Measurements from ENCODE around the gene DDAH2.

Gene DDAH2

DNA sequence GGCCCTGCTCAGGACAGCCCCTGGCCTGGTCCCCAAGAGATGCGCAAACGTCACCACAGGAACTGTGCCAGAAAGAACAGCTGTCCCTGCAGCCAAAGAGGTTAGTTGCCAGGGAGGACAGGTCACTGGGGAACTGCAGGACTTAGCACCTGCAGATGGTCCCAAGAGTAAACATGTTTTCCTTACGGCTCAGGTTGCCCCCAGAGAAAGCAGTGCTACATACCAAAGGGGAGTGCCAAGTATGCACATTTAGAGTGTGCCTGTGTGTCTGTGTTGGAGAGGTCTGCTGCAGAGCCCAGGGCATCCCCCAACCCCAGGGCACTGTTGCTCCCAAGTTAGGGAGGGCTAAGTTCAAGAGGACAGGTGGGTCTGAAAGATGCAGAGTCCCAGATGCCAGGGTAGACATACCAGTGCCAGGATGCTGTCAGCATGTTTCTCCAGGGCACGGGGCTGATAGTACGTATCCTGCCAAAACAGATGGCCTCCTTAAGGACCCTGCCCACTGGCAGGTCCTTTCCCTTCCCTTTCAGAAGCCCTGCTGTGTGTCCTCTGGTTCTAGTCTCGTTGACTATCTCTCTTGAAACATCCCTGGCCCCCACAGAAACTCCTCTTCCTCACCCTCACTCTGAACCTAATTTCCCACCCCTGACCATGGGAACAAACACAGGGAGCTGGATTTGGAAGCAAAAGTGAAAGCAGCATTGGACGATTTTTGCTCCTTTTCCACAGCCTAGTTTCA is 27.3 kb downstream of the DDAH2 start:
- POLR2A ChIA-PET: interaction anchor here (0.5 to 2.9 kb wide), 10 partner anchors 9 to 268 kb away, joined by 3 to 43 read pairs (median 6); partner anchors contain the start of genes C6orf47, CLIC1, DDAH2 and LSM2
- CTCF ChIA-PET: no interaction called here
- DNase-seq (ENCODE audit: extremely low spot score): no peak
- no peak for TF ChIP-seq FOXK2 (IDR thresholded peaks at IDR 0.05)

- POLR2A ChIA-PET: interaction anchor here (0.5 kb wide), 1 partner anchor 70 kb away, joined by 4 read pairs; no protein-coding TSS in a partner anchor
- TF ChIP-seq TARDBP (IDR thresholded peaks at IDR 0.05) (no peak), NFRKB (IDR thresholded peaks at IDR 0.05) (no peak), PKNOX1 (IDR thresholded peaks at IDR 0.05) (no peak), CTBP1 (IDR thresholded peaks at IDR 0.05; ENCODE audit: borderline replicate concordance) (no peak), HDGF (IDR thresholded peaks at IDR 0.05; ENCODE audit: borderline replicate concordance) (no peak), BHLHE40 (IDR thresholded peaks at IDR 0.05; ENCODE audit: borderline replicate concordance) (no peak), ARNT (IDR thresholded peaks at IDR 0.05) (no peak), SP1 (IDR thresholded peaks at IDR 0.05) (no peak), ELF4 (IDR thresholded peaks at IDR 0.05) (no peak), FOXM1 (IDR thresholded peaks at IDR 0.05; ENCODE audit: borderline replicate concordance) (no peak), L3MBTL2 (conservative IDR thresholded peaks at IDR 0.05) (no peak), LEF1 (IDR thresholded peaks at IDR 0.05; ENCODE audit: borderline replicate concordance) (no peak), FOXA1 (IDR thresholded peaks at IDR 0.05) (no peak)
- DNase-seq (ENCODE audit: extremely low spot score): no peak
- CTCF ChIA-PET: no interaction called here
These were observed 28.2 kb downstream of the DDAH2 start for GRCh38 chr6:31700740-31701401.

GRCh38 chr6:31697555-31697954 is 31.5 kb downstream of the DDAH2 start:
- no peak for DNase-seq (ENCODE audit: extremely low spot score)
- POLR2A ChIA-PET: no interaction called here
- CTCF ChIA-PET: no interaction called here
- TF ChIP-seq FOXM1 (IDR thresholded peaks at IDR 0.05; ENCODE audit: borderline replicate concordance): no peak
- TF ChIP-seq ZNF384 (IDR thresholded peaks at IDR 0.05): no peak
- no peak for TF ChIP-seq NFRKB (IDR thresholded peaks at IDR 0.05)
- no peak for TF ChIP-seq SP1 (IDR thresholded peaks at IDR 0.05)
- no peak for TF ChIP-seq PKNOX1 (IDR thresholded peaks at IDR 0.05)
- no peak for TF ChIP-seq BHLHE40 (IDR thresholded peaks at IDR 0.05; ENCODE audit: borderline replicate concordance)
- TF ChIP-seq FOXA1 (IDR thresholded peaks at IDR 0.05): no peak
- no peak for TF ChIP-seq TARDBP (IDR thresholded peaks at IDR 0.05)
- no peak for TF ChIP-seq SUZ12 (IDR thresholded peaks at IDR 0.05)
- no peak for TF ChIP-seq LEF1 (IDR thresholded peaks at IDR 0.05; ENCODE audit: borderline replicate concordance)
- no peak for TF ChIP-seq FOXK2 (IDR thresholded peaks at IDR 0.05)
- TF ChIP-seq HDGF (IDR thresholded peaks at IDR 0.05; ENCODE audit: borderline replicate concordance): no peak
- no peak for TF ChIP-seq L3MBTL2 (conservative IDR thresholded peaks at IDR 0.05)

GRCh38 chr6:31693535-31693934 is 35.6 kb downstream of the DDAH2 start:
- CTCF ChIA-PET: no interaction called here
- TF ChIP-seq ARNT (IDR thresholded peaks at IDR 0.05) (no peak), FOXM1 (IDR thresholded peaks at IDR 0.05; ENCODE audit: borderline replicate concordance) (no peak), NFRKB (IDR thresholded peaks at IDR 0.05) (no peak), PKNOX1 (IDR thresholded peaks at IDR 0.05) (no peak), FOXA1 (IDR thresholded peaks at IDR 0.05) (no peak), SUZ12 (IDR thresholded peaks at IDR 0.05) (no peak), L3MBTL2 (conservative IDR thresholded peaks at IDR 0.05) (no peak), SP1 (IDR thresholded peaks at IDR 0.05) (no peak), BHLHE40 (IDR thresholded peaks at IDR 0.05; ENCODE audit: borderline replicate concordance) (no peak), FOXK2 (IDR thresholded peaks at IDR 0.05) (no peak), LEF1 (IDR thresholded peaks at IDR 0.05; ENCODE audit: borderline replicate concordance) (no peak), TARDBP (IDR thresholded peaks at IDR 0.05) (no peak), ELF4 (IDR thresholded peaks at IDR 0.05) (no peak), ZNF384 (IDR thresholded peaks at IDR 0.05) (no peak)
- no peak for DNase-seq (ENCODE audit: extremely low spot score)
- POLR2A ChIA-PET: interaction anchor here (1.6 to 6.3 kb wide), 2 partner anchors 9 to 121 kb away, joined by 5 to 30 read pairs; partner anchors contain the start of genes ABHD16A, HSPA1A and HSPA1L

- ChIA-PET POLR2A (interaction anchor here (1.6 to 6.3 kb wide), 2 partner anchors 10 to 122 kb away, joined by 5 to 30 read pairs; partner anchors contain the start of genes ABHD16A, HSPA1A and HSPA1L), CTCF (no interaction called here)
- TF ChIP-seq PKNOX1 (IDR thresholded peaks at IDR 0.05) (no peak), ELF4 (IDR thresholded peaks at IDR 0.05) (no peak), FOXA1 (IDR thresholded peaks at IDR 0.05) (no peak), ZNF384 (IDR thresholded peaks at IDR 0.05) (no peak), SP1 (IDR thresholded peaks at IDR 0.05) (no peak)
- no peak for DNase-seq (ENCODE audit: extremely low spot score)
These were observed 36.2 kb downstream of the DDAH2 start for GRCh38 chr6:31692886-31693285.
